ENCODE measurements around the gene C18orf32.

DNA sequence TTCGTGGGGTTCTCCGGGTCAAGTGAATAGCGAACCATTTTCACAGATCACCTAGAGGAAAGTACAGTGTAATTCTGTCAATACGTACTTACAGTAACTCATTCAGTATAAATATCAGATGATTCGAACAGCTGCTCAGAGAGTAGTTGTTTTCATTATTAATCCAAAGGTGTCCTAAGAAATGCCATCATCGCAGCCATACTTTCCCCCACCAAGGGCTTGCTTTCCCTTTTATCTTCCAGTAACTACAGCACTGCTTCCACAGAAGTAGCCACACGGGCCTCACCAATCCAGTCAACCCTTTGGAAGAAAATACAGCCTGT is 4.5 kb upstream of the C18orf32 start:
- no peak for TF ChIP-seq POLR2A (IDR thresholded peaks at IDR 0.05)
- TF ChIP-seq, protein P1, sequence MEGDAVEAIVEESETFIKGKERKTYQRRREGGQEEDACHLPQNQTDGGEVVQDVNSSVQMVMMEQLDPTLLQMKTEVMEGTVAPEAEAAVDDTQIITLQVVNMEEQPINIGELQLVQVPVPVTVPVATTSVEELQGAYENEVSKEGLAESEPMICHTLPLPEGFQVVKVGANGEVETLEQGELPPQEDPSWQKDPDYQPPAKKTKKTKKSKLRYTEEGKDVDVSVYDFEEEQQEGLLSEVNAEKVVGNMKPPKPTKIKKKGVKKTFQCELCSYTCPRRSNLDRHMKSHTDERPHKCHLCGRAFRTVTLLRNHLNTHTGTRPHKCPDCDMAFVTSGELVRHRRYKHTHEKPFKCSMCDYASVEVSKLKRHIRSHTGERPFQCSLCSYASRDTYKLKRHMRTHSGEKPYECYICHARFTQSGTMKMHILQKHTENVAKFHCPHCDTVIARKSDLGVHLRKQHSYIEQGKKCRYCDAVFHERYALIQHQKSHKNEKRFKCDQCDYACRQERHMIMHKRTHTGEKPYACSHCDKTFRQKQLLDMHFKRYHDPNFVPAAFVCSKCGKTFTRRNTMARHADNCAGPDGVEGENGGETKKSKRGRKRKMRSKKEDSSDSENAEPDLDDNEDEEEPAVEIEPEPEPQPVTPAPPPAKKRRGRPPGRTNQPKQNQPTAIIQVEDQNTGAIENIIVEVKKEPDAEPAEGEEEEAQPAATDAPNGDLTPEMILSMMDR (IDR thresholded peaks at IDR 0.05): no peak

Measured in right lobe of liver (tissue), 4 donors.